K562 (cell line): ENCODE data around the gene PRRT1. TPM values are rescaled to one million over a fixed set of nuclear protein-coding genes. Genes with fewer than 3 reads are reported as not detected.

Experiments
- BRD4 ChIP-seq: fragments of 200-600 bp; sonication (generic); IDR thresholded peaks from 2 replicates; pipeline ENCODE4 v1.6.1; 2017; ENCODE audit warnings: inconsistent platforms
- BRF1 ChIP-seq: IDR thresholded peaks from 3 replicates; pipeline ENCODE4 v1.6.1; 2011; ENCODE audit warnings: borderline replicate concordance, mild to moderate bottlenecking; ENCODE audit not compliant: insufficient read length; ENCODE audit errors: extremely low read depth
- E2F1 ChIP-seq: sonication (generic); formaldehyde crosslinking; IDR thresholded peaks from 2 replicates; pipeline ENCODE4 v1.8.1; 2023; ENCODE audit warnings: mild to moderate bottlenecking, missing genetic modification reagents, moderate library complexity
- ETV5 ChIP-seq: sonication (generic); formaldehyde crosslinking; IDR thresholded peaks from 2 replicates; pipeline ENCODE4 v1.4.0; 2020; ENCODE audit warnings: low read depth, mild to moderate bottlenecking, missing genetic modification reagents
- FOS ChIP-seq: IDR thresholded peaks from 3 replicates; pipeline ENCODE4 v1.6.1; 2011; ENCODE audit not compliant: insufficient read length; ENCODE audit errors: extremely low read depth
- GTF3C2 ChIP-seq: IDR thresholded peaks from 3 replicates; pipeline ENCODE4 v1.6.1; 2011; ENCODE audit warnings: borderline replicate concordance, mild to moderate bottlenecking, moderate library complexity; ENCODE audit not compliant: insufficient read length; ENCODE audit errors: extremely low read depth
- HCFC1 ChIP-seq: IDR thresholded peaks from 2 replicates; pipeline ENCODE4 v1.6.1; 2012; ENCODE audit warnings: low read depth, low read length, improper control_type of control experiment
- HSF4 ChIP-seq: fragments of 250-450 bp; sonication (Bioruptor Pico); IDR thresholded peaks from 2 replicates; pipeline ENCODE4 v2.1.2; 2022; ENCODE audit warnings: mild to moderate bottlenecking, moderate library complexity, borderline replicate concordance
- JUND ChIP-seq, 2 experiments: IDR thresholded peaks; 2 replicates in 1 of 2; 3 replicates in 1 of 2; pipeline ENCODE4 v1.6.1; 2011; ENCODE audit warnings: borderline replicate concordance in 2 of 2, low read depth in 2 of 2, low read length in 2 of 2, improper control_type of control experiment in 1 of 2, missing biosample characterization in 1 of 2, missing genetic modification characterization in 1 of 2, missing genetic modification reagents in 1 of 2
- NFXL1 ChIP-seq: fragments of 450-650 bp; formaldehyde crosslinking; IDR thresholded peaks from 2 replicates; pipeline ENCODE4 v1.4.0; 2021; ENCODE audit warnings: mild to moderate bottlenecking
- PHF20 ChIP-seq: fragments of 450-650 bp; IDR thresholded peaks from 2 replicates; pipeline ENCODE4 v1.6.1; 2018; ENCODE audit not compliant: partially characterized antibody
- POLR3A ChIP-seq: IDR thresholded peaks from 2 replicates; pipeline ENCODE4 v1.6.1; 2011; ENCODE audit warnings: borderline replicate concordance, mild to moderate bottlenecking, moderate library complexity; ENCODE audit not compliant: insufficient read length, insufficient read depth; ENCODE audit errors: extremely low read depth
- ZNF518B ChIP-seq: fragments of 250-450 bp; sonication (Bioruptor Pico); IDR thresholded peaks from 2 replicates; pipeline ENCODE4 v1.5.0; 2021; ENCODE audit warnings: mild to moderate bottlenecking, moderate library complexity
- ZNF57 ChIP-seq: fragments of 450-650 bp; formaldehyde crosslinking; IDR thresholded peaks from 2 replicates; pipeline ENCODE4 v1.4.0; 2020; ENCODE audit warnings: mild to moderate bottlenecking, moderate library complexity
- ZNF740 ChIP-seq, 3 experiments: fragments of 200-800 bp in 1 of 3; sonication (Bioruptor generic) in 1 of 3; sonication (generic) in 1 of 3; formaldehyde crosslinking in 1 of 3; IDR thresholded peaks; 2 replicates each; pipeline versions ENCODE4 v1.6.1 to v1.8.0; 2016 to 2022; ENCODE audit warnings: mild to moderate bottlenecking in 2 of 3, missing compliant biosample characterization in 2 of 3, missing genetic modification characterization in 2 of 3, missing genetic modification reagents in 1 of 3
- ZSCAN32 ChIP-seq: fragments of 450-650 bp; formaldehyde crosslinking; IDR thresholded peaks from 2 replicates; pipeline ENCODE4 v1.4.0; 2020; ENCODE audit warnings: mild to moderate bottlenecking, moderate library complexity
- polyA plus RNA-seq, 8 experiments: library from polyadenylated mRNA; depleted of rRNA in 4 of 8; stranded (reverse) in 5 of 8; unstranded in 3 of 8; fragments of >200 nt; fragmentation: Nextera tagmentation in 2 of 8; fragmentation: Illumina TruSeq in 1 of 8; extraction: Ambion mirVana in 2 of 8; extraction: Trizol in 1 of 8; gene quantifications; 2 replicates each; pipeline versions ENCODE4 v1.2.1 to v1.2.3, GENCODE V29; 2011 to 2014; ENCODE audit warnings: inconsistent platforms in 1 of 8, missing spikeins in 1 of 8
- total RNA-seq, 7 experiments: library from RNA; depleted of rRNA in 6 of 7; stranded (reverse); fragments of >200 nt in 6 of 7; fragmentation: Illumina TruSeq in 2 of 7; extraction: Trizol in 2 of 7; gene quantifications; 2 replicates each; pipeline versions ENCODE4 v1.2.1 to v1.2.3, GENCODE V29; 2011 to 2021; ENCODE audit warnings: low replicate concordance in 1 of 7

Gene PRRT1
- total and polyA plus RNA-seq, 9 of the 15 experiments (the other 6 are each of a cell fraction or from before 2014, with no cell fraction given), result 0.14 to 3.5 (median 0.41) TPM

GRCh38 chr6:32178547-32179440 lies 27.1 kb upstream of the PRRT1 start (continued):
- TF ChIP-seq ZNF518B (CRISPR knock-in tag), result no peak
- no peak for TF ChIP-seq E2F1 (CRISPR knock-in tag)
- TF ChIP-seq ZSCAN32 (CRISPR knock-in tag), result no peak
- TF ChIP-seq PHF20, result no peak
- peak; percentile 64; the same call in 1 of the 2 replicates for TF ChIP-seq ZNF57
- no peak for TF ChIP-seq BRF1
- no peak for TF ChIP-seq NFXL1 (CRISPR knock-in tag)
- TF ChIP-seq ZNF740 (CRISPR knock-in tag; IDR thresholded peaks at IDR 0.05), result peak; percentile 19; the same call in 1 of the 2 replicates
- no peak for TF ChIP-seq ZNF740 (tag; IDR thresholded peaks at IDR 0.05)
- peak; percentile 63 for TF ChIP-seq ETV5 (CRISPR knock-in tag)
- no peak for TF ChIP-seq JUND (IDR thresholded peaks at IDR 0.05; ENCODE audit: borderline replicate concordance, low read depth, low read length)
- TF ChIP-seq JUND (tag; IDR thresholded peaks at IDR 0.05; ENCODE audit: borderline replicate concordance, low read depth, low read length), result no peak
- no peak for TF ChIP-seq HSF4
- no peak for TF ChIP-seq HCFC1
- no peak; the same call in 1 of the 2 replicates for TF ChIP-seq BRD4
- no peak for TF ChIP-seq FOS
- TF ChIP-seq POLR3A, result no peak
- no peak for TF ChIP-seq GTF3C2
